ENCODE measurements around the gene TMUB1. TPM values are rescaled to one million over a fixed set of nuclear protein-coding genes. Genes with fewer than 3 reads are reported as not detected.
A peak's percentile ranks its signal among the peaks of the same experiment; 100 is the strongest.

TMUB1 gene
- total and polyA plus RNA-seq, 9 of the 15 experiments (the other 6 are each of a cell fraction or from before 2014, with no cell fraction given): 0.14 to 241 (median 74.1) TPM

GRCh38 chr7:151066273-151066974, 16.9 kb downstream of the TMUB1 start (continued):
- TF ChIP-seq RFX5 (IDR thresholded peaks at IDR 0.05; ENCODE audit: low read depth, low read length) (no peak), RBFOX2 (IDR thresholded peaks at IDR 0.05; ENCODE audit: low read depth, low read length) (peak; percentile 60), TOE1 (IDR thresholded peaks at IDR 0.05; ENCODE audit: borderline replicate concordance) (no peak), TOE1 (CRISPR knock-in tag; IDR thresholded peaks at IDR 0.05; ENCODE audit: borderline replicate concordance, low read depth) (no peak), E2F3 (CRISPR knock-in tag; IDR thresholded peaks at IDR 0.05) (no peak)
- TF ChIP-seq, protein P1, sequence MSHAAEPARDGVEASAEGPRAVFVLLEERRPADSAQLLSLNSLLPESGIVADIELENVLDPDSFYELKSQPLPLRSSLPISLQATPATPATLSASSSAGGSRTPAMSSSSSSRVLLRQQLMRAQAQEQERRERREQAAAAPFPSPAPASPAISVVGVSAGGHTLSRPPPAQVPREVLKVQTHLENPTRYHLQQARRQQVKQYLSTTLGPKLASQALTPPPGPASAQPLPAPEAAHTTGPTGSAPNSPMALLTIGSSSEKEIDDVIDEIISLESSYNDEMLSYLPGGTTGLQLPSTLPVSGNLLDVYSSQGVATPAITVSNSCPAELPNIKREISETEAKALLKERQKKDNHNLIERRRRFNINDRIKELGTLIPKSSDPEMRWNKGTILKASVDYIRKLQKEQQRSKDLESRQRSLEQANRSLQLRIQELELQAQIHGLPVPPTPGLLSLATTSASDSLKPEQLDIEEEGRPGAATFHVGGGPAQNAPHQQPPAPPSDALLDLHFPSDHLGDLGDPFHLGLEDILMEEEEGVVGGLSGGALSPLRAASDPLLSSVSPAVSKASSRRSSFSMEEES (CRISPR knock-in tag; IDR thresholded peaks at IDR 0.05): no peak

GRCh38 chr7:151065516-151065915, 17.8 kb downstream of the TMUB1 start:
- TF ChIP-seq POLR2G (IDR thresholded peaks at IDR 0.05; ENCODE audit: low read depth, low read length) (peak; percentile 36; the same call in 1 of the 2 replicates), RBFOX2 (IDR thresholded peaks at IDR 0.05; ENCODE audit: low read depth, low read length) (peak; percentile 32; the same call in 1 of the 2 replicates), ZNF174 (CRISPR knock-in tag; IDR thresholded peaks at IDR 0.05) (no peak)
- ATAC-seq (no peak), DNase-seq (ENCODE audit: extremely low read depth in 1 of 4, low spot score in 3 of 4) (no peak), FAIRE-seq (no peak)
- Histone ChIP-seq H3K36me3 (ENCODE audit: control insufficient read depth, insufficient read depth, low read length) (peaks cover 82% of the 10 kb centered on the region), H4K20me1 (replicated peaks; ENCODE audit: control insufficient read depth, insufficient read depth, low read length) (peaks cover 7% of the 10 kb centered on the region), H2AFZ (ENCODE audit: low read depth, low read length) (no peak overlapping the region), H3K4me3 (no peak overlapping the region), H3K9ac (ENCODE audit: insufficient read depth in 1 of 2, low read depth in 2 of 2, low read length in 2 of 2) (peak overlapping the region in 1 of 2 experiments; percentile 68; a peak in 1 of 4 replicates), H3K4me1 (replicated peaks in 1 of 2; ENCODE audit: control insufficient read depth in 2 of 2, insufficient read depth in 2 of 2, low read length in 2 of 2) (peaks cover 29 to 70% of the 10 kb centered on the region in 2 experiments), H3K9me3 (replicated peaks; ENCODE audit: control insufficient read depth, insufficient read depth, low read depth, low read length) (no peaks in the 10 kb centered on the region), H3K27ac (ENCODE audit: extremely low read depth, low read depth, low read length) (no peak overlapping the region), H3K27me3 (ENCODE audit: control insufficient read depth in 2 of 2, insufficient read depth in 2 of 2, low read length in 2 of 2) (no peaks in the 10 kb centered on the region), H3K79me2 (ENCODE audit: control insufficient read depth, insufficient read depth, low read length) (peaks cover 51% of the 10 kb centered on the region), H3K4me2 (ENCODE audit: insufficient read depth, low read length) (no peak overlapping the region), H3K9me1 (ENCODE audit: control insufficient read depth, insufficient read depth, low read length) (no peaks in the 10 kb centered on the region)
- 96% methylated on average over 14 of the region's 14 CpGs for WGBS (ENCODE audit: insufficient coverage, low coverage, missing lambda C conversion rate)
- ChIA-PET CTCF (ENCODE audit: low intra/inter-chr PET ratio) (no interaction called here), POLR2A (interaction anchor here (0.7 to 5.0 kb wide), 4 partner anchors 10 to 36 kb away, joined by 3 to 24 read pairs (median 6); partner anchors contain the start of genes FASTK and TMUB1)
- in situ Hi-C loops (cut with MboI) (no loop called here), intact Hi-C loops (cut with micrococcal nuclease) (no loop called here)
- no TSS peak for BruUV-seq (replicated peaks)

All from K562 (cell line).